Measurements from ENCODE around the gene GNAI3. TPM values are rescaled to one million over a fixed set of nuclear protein-coding genes. Genes with fewer than 3 reads are reported as not detected.

Gene GNAI3
- total RNA-seq, 2 experiments from 2014 or later: 5.1 to 5.4 TPM

- intact Hi-C loops (cut with DNase I, micrococcal nuclease): loop anchor here (5.0 to 10.0 kb wide), 5 partner anchors 131 to 409 kb away; partner anchors contain the start of genes ATXN7L2 (in 1 of the 2), CYB561D1 (in 1 of the 2), PSMA5 (in 1 of the 2) and PSRC1 (in 1 of the 2)
- Mint-ChIP-seq H3K9me3 (no peaks in the 10 kb centered on the region), H3K27me3 (no peaks in the 10 kb centered on the region), H3K4me1 (ENCODE audit: low read depth) (peaks cover 64% of the 10 kb centered on the region), H3K36me3 (ENCODE audit: low read depth) (peaks cover 33% of the 10 kb centered on the region), H3K4me3 (peak overlapping the region; percentile 99), H3K27ac (peak overlapping the region; percentile 89)
- no peak for TF ChIP-seq CTCF (IDR thresholded peaks at IDR 0.05)
- DNase-seq (no peak), ATAC-seq (ENCODE audit: poor library complexity) (no peak)
- Histone ChIP-seq H3K27ac (ENCODE audit: low read depth in 1 of 2, low read length in 2 of 2) (peak overlapping the region; percentile 26 to 58), H3K4me3 (ENCODE audit: low read length) (peak overlapping the region; percentile 22), H3K27me3 (ENCODE audit: control insufficient read depth in 1 of 2, insufficient read depth in 2 of 2, low read length in 2 of 2) (no peaks in the 10 kb centered on the region), H3K9me3 (ENCODE audit: control insufficient read depth in 1 of 2, insufficient read depth in 1 of 2, low read length in 2 of 2) (no peaks in the 10 kb centered on the region), H3K36me3 (ENCODE audit: insufficient read depth, low read length) (peaks cover 35% of the 10 kb centered on the region), H3K4me1 (ENCODE audit: insufficient read depth, low read length) (peaks cover 59% of the 10 kb centered on the region)
- POLR2A ChIA-PET: interaction anchor here (0.7 to 3.1 kb wide), 5 partner anchors 15 to 77 kb away, joined by 3 to 20 read pairs (median 4); partner anchors contain the start of genes GNAI3 and GSTM4
- CTCF ChIA-PET: interaction anchor here (1.5 to 1.8 kb wide), 2 partner anchors 16 to 78 kb away, joined by 4 to 9 read pairs; no protein-coding TSS in a partner anchor
These were observed 75.3 kb downstream of the GNAI3 start for GRCh38 chr1:109623601-109624161.

GRCh38 chr1:109624201-109625010 is 76.0 kb downstream of the GNAI3 start:
- peaks cover 39% of the 10 kb centered on the region for H3K36me3 Mint-ChIP-seq (ENCODE audit: low read depth)
- no peaks in the 10 kb centered on the region for H3K27me3 ChIP-seq (ENCODE audit: control insufficient read depth in 1 of 2, insufficient read depth in 2 of 2, low read length in 2 of 2)
- peak overlapping the region; percentile 54 for H3K4me3 Mint-ChIP-seq
- CTCF ChIA-PET: interaction anchor here (1.5 to 1.8 kb wide), 2 partner anchors 16 to 78 kb away, joined by 4 to 9 read pairs; no protein-coding TSS in a partner anchor
- peak in 3 of 14 experiments; percentile 31 to 40 (median 38) for DNase-seq
- H3K4me1 ChIP-seq (ENCODE audit: insufficient read depth, low read length): peaks cover 52% of the 10 kb centered on the region
- H3K27me3 Mint-ChIP-seq: no peaks in the 10 kb centered on the region
- H3K9me3 Mint-ChIP-seq: no peaks in the 10 kb centered on the region
- peak overlapping the region; percentile 22 for H3K4me3 ChIP-seq (ENCODE audit: low read length)
- H3K27ac Mint-ChIP-seq: peak overlapping the region; percentile 89
- POLR2A ChIA-PET: interaction anchor here (0.7 to 3.1 kb wide), 6 partner anchors 8 to 78 kb away, joined by 3 to 20 read pairs (median 4); partner anchors contain the start of genes GNAI3 and GSTM4
- intact Hi-C loops (cut with DNase I, micrococcal nuclease): loop anchor here (5.0 to 10.0 kb wide), 5 partner anchors 132 to 410 kb away; partner anchors contain the start of genes ATXN7L2 (in 1 of the 2), CYB561D1 (in 1 of the 2), PSMA5 (in 1 of the 2) and PSRC1 (in 1 of the 2)
- TF ChIP-seq CTCF (IDR thresholded peaks at IDR 0.05): no peak
- no peaks in the 10 kb centered on the region for H3K9me3 ChIP-seq (ENCODE audit: control insufficient read depth in 1 of 2, insufficient read depth in 1 of 2, low read length in 2 of 2)
- ATAC-seq (ENCODE audit: poor library complexity): no peak
- peaks cover 42% of the 10 kb centered on the region for H3K36me3 ChIP-seq (ENCODE audit: insufficient read depth, low read length)
- peak overlapping the region; percentile 26 to 58 for H3K27ac ChIP-seq (ENCODE audit: low read depth in 1 of 2, low read length in 2 of 2)
- H3K4me1 Mint-ChIP-seq (ENCODE audit: low read depth): peaks cover 57% of the 10 kb centered on the region

GRCh38 chr1:109625176-109625575 is 76.8 kb downstream of the GNAI3 start:
- Mint-ChIP-seq H3K9me3 (no peaks in the 10 kb centered on the region), H3K27ac (peak overlapping the region; percentile 89), H3K4me3 (no peak overlapping the region), H3K36me3 (ENCODE audit: low read depth) (peaks cover 43% of the 10 kb centered on the region), H3K27me3 (no peaks in the 10 kb centered on the region), H3K4me1 (ENCODE audit: low read depth) (peaks cover 54% of the 10 kb centered on the region)
- DNase-seq: no peak
- Histone ChIP-seq H3K36me3 (ENCODE audit: insufficient read depth, low read length) (peaks cover 50% of the 10 kb centered on the region), H3K27ac (ENCODE audit: low read depth in 1 of 2, low read length in 2 of 2) (peak overlapping the region in 1 of 2 donors; percentile 58), H3K9me3 (ENCODE audit: control insufficient read depth in 1 of 2, insufficient read depth in 1 of 2, low read length in 2 of 2) (no peaks in the 10 kb centered on the region), H3K4me3 (ENCODE audit: low read length) (no peak overlapping the region), H3K27me3 (ENCODE audit: control insufficient read depth in 1 of 2, insufficient read depth in 2 of 2, low read length in 2 of 2) (no peaks in the 10 kb centered on the region), H3K4me1 (ENCODE audit: insufficient read depth, low read length) (peaks cover 44% of the 10 kb centered on the region)
- intact Hi-C loops (cut with DNase I, micrococcal nuclease): loop anchor here in 1 of 2 experiments (10.0 kb wide), 1 partner anchor 410 kb away; the partner anchor contains the start of gene SARS1
- no peak for ATAC-seq (ENCODE audit: poor library complexity)
- ChIA-PET CTCF (interaction anchor here (1.8 kb wide), 1 partner anchor 79 kb away, joined by 4 read pairs; no protein-coding TSS in a partner anchor), POLR2A (interaction anchor here (1.0 to 3.1 kb wide), 3 partner anchors 9 to 77 kb away, joined by 4 to 20 read pairs (median 4); partner anchors contain the start of gene GNAI3)
- TF ChIP-seq CTCF (IDR thresholded peaks at IDR 0.05): no peak
